Stimulated activated naive B cell treated with anti-CD40 and anti-IgM and Interleukin-4, amounts not matched to agents 10 μg/mL and 1 μg/mL and 100 μg/mL, for 72 hours (primary cell): Measurements from ENCODE around the gene OLFML1.
A peak's percentile ranks its signal among the peaks of the same experiment; 100 is the strongest.

Source experiments
- ATAC-seq, 2 donors: fragments of 150-1000 bp; cut with Tn5 transposase; replicated peaks; 2 replicates each; pipeline ENCODE4 v1.10.0; 2021; ENCODE audit warnings: moderate library complexity in 1 of 2
- DNase-seq: peaks from one replicate; pipeline ENCODE4 v3.0.0; 2021
- H3K27ac Mint-ChIP-seq: one replicate; pipeline ENCODE4 v1.8.0; 2022; ENCODE audit warnings: mild to moderate bottlenecking, mixed read lengths
- H3K27me3 Mint-ChIP-seq, 2 donors: one replicate each; pipeline ENCODE4 v1.8.0; 2022; ENCODE audit warnings: mixed read lengths in 2 of 2
- H3K36me3 Mint-ChIP-seq, 2 donors: one replicate each; pipeline ENCODE4 v1.8.0; 2022; ENCODE audit warnings: mixed read lengths in 2 of 2, mild to moderate bottlenecking in 1 of 2
- H3K4me1 Mint-ChIP-seq, 2 donors: one replicate each; pipeline ENCODE4 v1.8.0; 2022; ENCODE audit warnings: mixed read lengths in 2 of 2, mild to moderate bottlenecking in 1 of 2
- H3K4me3 Mint-ChIP-seq, 2 donors: one replicate each; pipeline ENCODE4 v1.8.0; 2022; ENCODE audit warnings: mild to moderate bottlenecking in 2 of 2, mixed read lengths in 2 of 2, moderate library complexity in 1 of 2
- H3K9me3 Mint-ChIP-seq, 2 donors: one replicate each; pipeline ENCODE4 v1.8.0; 2022; ENCODE audit warnings: mixed read lengths in 2 of 2, mild to moderate bottlenecking in 1 of 2

OLFML1 gene

GRCh38 chr11:7485186-7486097, at the start of gene OLFML1:
Gene OLFML1, plus strand, starts transcription at chr11:7485506. Its CDS starts 370 bp downstream, at chr11:7485876.
- no peak within 1 kb of the TSS for H3K4me3 Mint-ChIP-seq
- no peak for ATAC-seq
- peaks cover 6 to 9% of the 10 kb centered on the region in 2 donors for H3K36me3 Mint-ChIP-seq
- H3K27ac Mint-ChIP-seq, result no peak within 1 kb of the TSS
- H3K9me3 Mint-ChIP-seq, result no peaks in the 10 kb centered on the region
- H3K4me1 Mint-ChIP-seq, result no peaks in the 10 kb centered on the region
- DNase-seq, result no peak
- H3K27me3 Mint-ChIP-seq, result no peaks in the 10 kb centered on the region

DNA sequence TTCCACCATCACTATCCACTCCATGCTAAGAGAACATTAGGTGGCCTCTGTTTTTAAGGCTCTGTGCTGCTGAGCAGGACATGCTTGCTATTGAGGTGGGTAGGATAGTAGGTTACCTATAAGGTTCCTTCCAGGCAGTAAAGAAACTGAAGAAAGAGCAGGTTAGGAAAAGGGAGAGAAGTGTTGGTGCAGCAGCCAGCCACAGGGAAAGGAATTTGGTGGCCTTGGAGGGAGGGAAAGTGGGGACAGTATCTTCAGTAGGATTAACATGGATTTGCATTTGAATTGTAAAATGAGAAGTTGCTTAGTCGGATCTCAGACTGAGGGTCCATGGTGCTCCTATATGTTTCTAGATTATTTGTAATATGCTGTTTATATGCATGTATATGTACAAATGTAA, 49.2 kb upstream of the OLFML1 start:
- no peak for DNase-seq
- no peak for ATAC-seq
- Mint-ChIP-seq H3K9me3 (no peaks in the 10 kb centered on the region), H3K27ac (peak overlapping the region; percentile 84), H3K4me3 (peak overlapping the region in 1 of 2 donors; percentile 7), H3K36me3 (peaks cover 6 to 21% of the 10 kb centered on the region in 2 donors), H3K27me3 (no peaks in the 10 kb centered on the region), H3K4me1 (peaks cover 9 to 14% of the 10 kb centered on the region in 2 donors)

GRCh38 chr11:7436657-7437056, 48.6 kb upstream of the OLFML1 start:
- Mint-ChIP-seq H3K4me1 (peaks cover 9 to 14% of the 10 kb centered on the region in 2 donors), H3K27ac (peak overlapping the region; percentile 84), H3K4me3 (peak overlapping the region; percentile 30 to 57), H3K9me3 (no peaks in the 10 kb centered on the region), H3K36me3 (peaks cover 6 to 21% of the 10 kb centered on the region in 2 donors), H3K27me3 (no peaks in the 10 kb centered on the region)
- peak; percentile 11 for DNase-seq
- peak; percentile 90 to 94 for ATAC-seq

DNA sequence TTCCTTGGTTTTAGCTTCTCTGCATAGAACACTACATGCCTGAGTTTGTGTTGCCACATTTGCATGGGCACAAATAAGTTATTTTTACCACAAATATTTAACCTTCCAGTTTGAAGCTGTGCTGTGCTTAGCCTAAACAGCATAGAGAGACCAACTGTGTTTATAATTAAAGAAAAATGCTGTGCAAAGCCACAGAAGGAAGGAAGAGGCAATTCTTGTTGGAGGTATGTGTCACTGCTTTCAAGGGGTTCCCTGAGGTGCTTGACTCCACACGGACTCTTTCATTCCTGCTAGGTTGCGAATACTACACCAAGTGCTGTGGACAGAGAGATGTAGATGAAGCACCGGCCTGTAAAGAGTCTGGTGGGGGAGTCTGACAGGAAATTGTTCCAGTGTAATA, 47.6 kb upstream of the OLFML1 start:
- Mint-ChIP-seq H3K27ac (no peak overlapping the region), H3K9me3 (no peaks in the 10 kb centered on the region), H3K27me3 (no peaks in the 10 kb centered on the region), H3K4me1 (peaks cover 9 to 14% of the 10 kb centered on the region in 2 donors), H3K4me3 (no peak overlapping the region), H3K36me3 (peaks cover 6 to 21% of the 10 kb centered on the region in 2 donors)
- no peak for DNase-seq
- no peak for ATAC-seq

DNA sequence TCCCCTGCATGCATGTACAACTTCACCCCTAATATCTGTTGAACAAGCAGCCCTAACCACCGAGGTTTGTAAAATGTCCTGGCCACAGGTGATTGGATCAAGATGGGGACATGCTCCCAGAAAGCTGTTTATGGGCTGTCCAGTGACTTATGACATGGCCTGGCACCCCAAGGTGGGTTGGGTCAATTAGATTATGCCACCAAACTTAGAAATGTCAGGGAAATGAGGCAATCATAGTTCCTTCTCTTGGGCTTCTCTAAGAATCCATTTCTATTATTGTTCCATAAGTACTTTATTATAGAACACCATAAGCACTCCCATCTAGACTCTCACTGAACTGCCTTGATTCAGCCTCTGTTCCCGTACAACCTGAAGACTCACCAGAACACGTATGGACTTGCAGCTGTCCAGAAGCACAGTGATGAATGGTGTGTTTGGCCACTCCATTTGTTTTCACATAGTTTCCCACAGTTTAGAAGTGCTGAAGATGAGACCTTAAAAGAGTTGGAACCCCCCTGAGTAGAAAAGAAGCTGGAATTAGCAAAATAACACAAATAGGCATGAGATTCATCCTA, 45.5 kb upstream of the OLFML1 start:
- H3K27me3 Mint-ChIP-seq, result no peaks in the 10 kb centered on the region
- no peak overlapping the region for H3K27ac Mint-ChIP-seq
- ATAC-seq (no peak), DNase-seq (no peak)
- no peak overlapping the region for H3K4me3 Mint-ChIP-seq
- no peaks in the 10 kb centered on the region for H3K9me3 Mint-ChIP-seq
- peaks cover 0 to 18% of the 10 kb centered on the region in 2 donors for H3K36me3 Mint-ChIP-seq
- peaks cover 9 to 14% of the 10 kb centered on the region in 2 donors for H3K4me1 Mint-ChIP-seq

DNA sequence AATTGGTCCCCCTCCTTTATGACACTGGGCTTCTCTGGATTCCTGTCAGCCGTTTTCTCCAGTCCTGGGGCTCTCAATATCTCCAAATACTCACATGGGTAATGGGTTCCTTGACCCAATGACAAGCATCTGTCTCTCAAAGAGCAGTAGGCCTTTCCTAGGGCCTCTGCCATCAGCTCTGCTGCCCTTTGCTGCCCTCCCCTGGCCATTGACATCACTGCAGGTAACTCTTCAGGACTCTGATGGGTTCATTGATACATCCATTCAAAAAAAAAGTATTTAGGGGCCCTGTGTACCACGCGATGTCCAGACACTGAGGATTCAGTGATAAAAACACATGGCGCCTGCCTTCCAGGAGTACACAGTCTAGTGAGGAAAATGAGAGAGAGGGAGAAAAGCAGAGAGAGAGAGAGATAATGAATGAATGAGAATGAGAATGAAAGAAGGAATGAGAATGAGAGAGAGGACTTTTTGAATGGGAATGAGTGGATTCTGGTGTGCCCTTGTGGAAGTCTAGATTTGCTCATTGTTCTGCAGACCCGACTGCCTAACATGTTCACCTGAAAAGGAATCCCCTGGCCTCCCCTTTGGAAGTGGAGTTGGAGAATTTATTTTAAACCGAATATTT, 42.6 kb upstream of the OLFML1 start:
- Mint-ChIP-seq H3K36me3 (peaks cover 0 to 18% of the 10 kb centered on the region in 2 donors), H3K27ac (no peak overlapping the region), H3K4me3 (no peak overlapping the region), H3K9me3 (no peaks in the 10 kb centered on the region), H3K27me3 (no peaks in the 10 kb centered on the region), H3K4me1 (no peaks in the 10 kb centered on the region)
- DNase-seq, result peak; percentile 45
- peak; percentile 89 to 95 for ATAC-seq

GRCh38 chr11:7444091-7444981, 41.0 kb upstream of the OLFML1 start:
- H3K36me3 Mint-ChIP-seq, result peaks cover 0 to 14% of the 10 kb centered on the region in 2 donors
- no peaks in the 10 kb centered on the region for H3K9me3 Mint-ChIP-seq
- H3K4me1 Mint-ChIP-seq, result peaks cover 1 to 3% of the 10 kb centered on the region in 2 donors
- H3K27ac Mint-ChIP-seq, result no peak overlapping the region
- DNase-seq, result no peak
- H3K4me3 Mint-ChIP-seq, result no peak overlapping the region
- H3K27me3 Mint-ChIP-seq, result no peaks in the 10 kb centered on the region
- no peak for ATAC-seq

- Mint-ChIP-seq H3K36me3 (peaks cover 0 to 7% of the 10 kb centered on the region in 2 donors), H3K27ac (peak overlapping the region; percentile 42), H3K9me3 (no peaks in the 10 kb centered on the region), H3K27me3 (no peaks in the 10 kb centered on the region), H3K4me3 (no peak overlapping the region), H3K4me1 (peaks cover 2 to 10% of the 10 kb centered on the region in 2 donors)
- DNase-seq, result no peak
- ATAC-seq, result no peak
These were observed 39.7 kb upstream of the OLFML1 start for GRCh38 chr11:7445564-7445963.

- Mint-ChIP-seq H3K27ac (no peak overlapping the region), H3K4me1 (peaks cover 2 to 10% of the 10 kb centered on the region in 2 donors), H3K36me3 (peaks cover 0 to 4% of the 10 kb centered on the region in 2 donors), H3K9me3 (no peaks in the 10 kb centered on the region), H3K4me3 (no peak overlapping the region), H3K27me3 (no peaks in the 10 kb centered on the region)
- no peak for ATAC-seq
- no peak for DNase-seq
These were observed 37.1 kb upstream of the OLFML1 start for GRCh38 chr11:7448201-7448600.

DNA sequence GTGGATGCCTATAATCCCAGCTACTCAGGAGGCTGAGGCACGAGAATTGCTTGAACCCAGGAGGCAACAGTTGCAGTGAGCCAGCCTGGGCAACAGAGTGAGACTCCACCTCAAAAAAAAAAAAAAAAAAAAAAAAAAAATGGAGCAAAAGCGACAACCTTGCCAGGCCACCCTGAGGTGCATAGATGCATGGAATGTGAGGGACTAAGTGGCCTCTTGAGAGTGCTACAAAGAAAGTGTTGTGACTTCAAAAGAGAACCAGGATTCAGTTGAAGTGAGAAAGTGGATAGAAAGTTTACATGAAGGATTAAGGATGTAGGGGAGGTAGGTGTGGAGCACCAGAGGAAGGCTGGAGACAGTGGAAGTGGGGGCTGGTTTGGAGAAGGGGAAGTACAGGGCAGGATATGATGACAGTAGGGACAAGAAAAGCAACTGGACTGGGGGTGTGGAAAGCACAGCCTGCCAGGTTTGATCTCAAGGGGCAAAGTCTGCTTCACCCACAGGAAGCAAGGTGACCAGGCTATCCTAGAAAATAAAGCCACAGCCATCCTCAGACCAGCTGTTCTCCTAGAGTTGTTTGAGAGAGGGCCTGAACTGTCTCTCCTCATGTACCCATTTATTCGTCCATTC, 36.0 kb upstream of the OLFML1 start:
- Mint-ChIP-seq H3K9me3 (no peaks in the 10 kb centered on the region), H3K4me3 (no peak overlapping the region), H3K4me1 (peaks cover 2 to 10% of the 10 kb centered on the region in 2 donors), H3K27ac (peak overlapping the region; percentile 1), H3K36me3 (peaks cover 0 to 7% of the 10 kb centered on the region in 2 donors), H3K27me3 (no peaks in the 10 kb centered on the region)
- no peak for DNase-seq
- ATAC-seq, result peak in 1 of 2 donors; percentile 34

DNA sequence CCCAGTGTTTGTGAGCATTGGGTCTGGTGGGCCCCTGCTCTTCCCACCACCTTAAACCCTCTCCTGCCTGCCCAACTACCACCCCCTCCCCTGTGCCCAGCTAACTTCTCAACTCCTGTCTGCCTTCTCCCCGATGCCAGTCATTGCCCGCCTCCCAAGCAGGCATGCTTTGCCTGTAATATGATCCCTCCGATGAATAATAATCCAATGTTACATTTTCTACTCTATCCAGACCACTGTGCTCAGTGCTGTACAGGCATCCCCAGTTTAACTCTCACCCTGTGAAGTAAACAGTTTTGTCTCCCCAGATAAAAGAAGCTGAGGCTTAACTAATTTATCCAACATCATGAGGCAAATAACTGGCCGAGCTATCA, 35.5 kb upstream of the OLFML1 start:
- H3K4me3 Mint-ChIP-seq, result no peak overlapping the region
- H3K27me3 Mint-ChIP-seq, result no peaks in the 10 kb centered on the region
- H3K27ac Mint-ChIP-seq, result no peak overlapping the region
- no peak for ATAC-seq
- peaks cover 0 to 5% of the 10 kb centered on the region in 2 donors for H3K36me3 Mint-ChIP-seq
- no peak for DNase-seq
- H3K4me1 Mint-ChIP-seq, result peaks cover 2 to 10% of the 10 kb centered on the region in 2 donors
- no peaks in the 10 kb centered on the region for H3K9me3 Mint-ChIP-seq

- no peak for ATAC-seq
- Mint-ChIP-seq H3K9me3 (no peaks in the 10 kb centered on the region), H3K36me3 (peaks cover 0 to 5% of the 10 kb centered on the region in 2 donors), H3K27me3 (no peaks in the 10 kb centered on the region), H3K27ac (peak overlapping the region; percentile 81), H3K4me1 (peaks cover 2 to 10% of the 10 kb centered on the region in 2 donors), H3K4me3 (no peak overlapping the region)
- no peak for DNase-seq
These were observed 34.5 kb upstream of the OLFML1 start for GRCh38 chr11:7450836-7451235.

DNA sequence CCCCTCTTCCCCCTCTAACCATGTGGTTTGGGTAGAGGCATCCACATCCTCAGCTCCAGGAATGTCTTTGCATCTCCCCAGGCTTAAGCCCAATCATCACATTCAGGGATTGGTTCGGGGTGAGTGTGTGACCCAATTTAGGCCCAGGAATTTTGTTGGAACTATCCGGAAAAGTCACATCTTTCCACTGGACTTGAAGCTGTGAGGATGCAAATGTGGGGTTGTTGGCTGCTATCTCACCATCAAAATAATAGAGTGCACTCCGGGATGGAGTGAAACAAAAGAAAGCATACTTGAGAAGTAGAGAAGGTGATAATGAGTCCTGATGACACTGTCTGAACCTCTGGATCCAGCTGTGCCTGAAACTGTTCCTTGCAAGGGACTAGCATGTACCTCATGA, 33.8 kb upstream of the OLFML1 start:
- no peak for DNase-seq
- peaks cover 2 to 10% of the 10 kb centered on the region in 2 donors for H3K4me1 Mint-ChIP-seq
- no peak overlapping the region for H3K27ac Mint-ChIP-seq
- no peak overlapping the region for H3K4me3 Mint-ChIP-seq
- ATAC-seq, result no peak
- peaks cover 0 to 8% of the 10 kb centered on the region in 2 donors for H3K36me3 Mint-ChIP-seq
- no peaks in the 10 kb centered on the region for H3K9me3 Mint-ChIP-seq
- no peaks in the 10 kb centered on the region for H3K27me3 Mint-ChIP-seq
